Measurements from ENCODE around the gene ADAM19. TPM values are rescaled to one million over a fixed set of nuclear protein-coding genes. Genes with fewer than 3 reads are reported as not detected.

The ADAM19 gene
- total RNA-seq, 1 experiment from 2014 or later = 3.5 TPM

- DNase-seq (ENCODE audit: low read depth, low spot score) (no peak), ATAC-seq (no peak)
- in situ Hi-C loops (cut with HindIII; ENCODE audit: low pct_unique_long_range_greater_than_20kb, low sequenced_read_pairs) = no loop called here
- Histone ChIP-seq H3K27ac (ENCODE audit: low read length) (no peak overlapping the region), H3K4me1 (ENCODE audit: control insufficient read depth, insufficient read depth, low read length) (no peaks in the 10 kb centered on the region), H3K4me3 (ENCODE audit: low read depth in 2 of 2, low read length in 2 of 2) (no peak overlapping the region), H3K9me3 (ENCODE audit: control insufficient read depth, insufficient read depth, low read depth, low read length) (no peaks in the 10 kb centered on the region), H3K36me3 (ENCODE audit: control insufficient read depth, insufficient read depth, low read length) (no peaks in the 10 kb centered on the region), H3K27me3 (ENCODE audit: control insufficient read depth, insufficient read depth, low read length) (no peaks in the 10 kb centered on the region)
- BruUV-seq (replicated peaks) = no TSS peak
- ChIA-PET CTCF (no interaction called here), POLR2A (no interaction called here)
- intact Hi-C loops (cut with micrococcal nuclease; ENCODE audit: unreplicated experiment) = no loop called here
- TF ChIP-seq TCF7L2 (IDR thresholded peaks at IDR 0.05; ENCODE audit: low read depth, low read length) = no peak
- TF ChIP-seq SIN3A (IDR thresholded peaks at IDR 0.05; ENCODE audit: borderline replicate concordance, insufficient read depth, low read depth, low read length) = no peak
- no peak for TF ChIP-seq POLR2AphosphoS5 (IDR thresholded peaks at IDR 0.05; ENCODE audit: low read depth, low read length)
- TF ChIP-seq REST (IDR thresholded peaks at IDR 0.05; ENCODE audit: insufficient read depth in 1 of 2, low read depth in 2 of 2, low read length in 1 of 2) = no peak
- no peak for TF ChIP-seq CTCF (IDR thresholded peaks at IDR 0.05)
Measured at GRCh38 chr5:157612581-157612980, 37.0 kb upstream of the ADAM19 start.

GRCh38 chr5:157611571-157612476 is 36.2 kb upstream of the ADAM19 start:
- H3K9me3 ChIP-seq (ENCODE audit: control insufficient read depth, insufficient read depth, low read depth, low read length) = no peaks in the 10 kb centered on the region
- H3K4me3 ChIP-seq (ENCODE audit: low read depth in 2 of 2, low read length in 2 of 2) = no peak overlapping the region
- no peaks in the 10 kb centered on the region for H3K4me1 ChIP-seq (ENCODE audit: control insufficient read depth, insufficient read depth, low read length)
- ChIA-PET CTCF (no interaction called here), POLR2A (no interaction called here)
- no peak for TF ChIP-seq SIN3A (IDR thresholded peaks at IDR 0.05; ENCODE audit: borderline replicate concordance, insufficient read depth, low read depth, low read length)
- TF ChIP-seq CTCF (IDR thresholded peaks at IDR 0.05) = no peak
- TF ChIP-seq POLR2AphosphoS5 (IDR thresholded peaks at IDR 0.05; ENCODE audit: low read depth, low read length) = no peak
- no peak for TF ChIP-seq TCF7L2 (IDR thresholded peaks at IDR 0.05; ENCODE audit: low read depth, low read length)
- no peak for TF ChIP-seq REST (IDR thresholded peaks at IDR 0.05; ENCODE audit: insufficient read depth in 1 of 2, low read depth in 2 of 2, low read length in 1 of 2)
- in situ Hi-C loops (cut with HindIII; ENCODE audit: low pct_unique_long_range_greater_than_20kb, low sequenced_read_pairs) = no loop called here
- no peaks in the 10 kb centered on the region for H3K27me3 ChIP-seq (ENCODE audit: control insufficient read depth, insufficient read depth, low read length)
- no peak for DNase-seq (ENCODE audit: low read depth, low spot score)
- no peak overlapping the region for H3K27ac ChIP-seq (ENCODE audit: low read length)
- no peak for ATAC-seq
- no peaks in the 10 kb centered on the region for H3K36me3 ChIP-seq (ENCODE audit: control insufficient read depth, insufficient read depth, low read length)
- BruUV-seq (replicated peaks) = no TSS peak
- intact Hi-C loops (cut with micrococcal nuclease; ENCODE audit: unreplicated experiment) = no loop called here

Data from Panc1 (cell line).